Non-pigmented ciliary epithelial cell (primary cell): ENCODE data around the gene FRMD4A.

Experiments used
- DNase-seq: peaks from one replicate; pipeline ENCODE4 v3.0.0-alpha.2; 2010; ENCODE audit warnings: low read depth

FRMD4A gene

GRCh38 chr10:14014423-14014822, 316.3 kb downstream of the FRMD4A start:
- DNase-seq = no peak

- no peak for DNase-seq
Observed at GRCh38 chr10:14010769-14011574, 319.8 kb downstream of the FRMD4A start.

GRCh38 chr10:14010101-14010558, 320.6 kb downstream of the FRMD4A start:
- no peak for DNase-seq

DNA sequence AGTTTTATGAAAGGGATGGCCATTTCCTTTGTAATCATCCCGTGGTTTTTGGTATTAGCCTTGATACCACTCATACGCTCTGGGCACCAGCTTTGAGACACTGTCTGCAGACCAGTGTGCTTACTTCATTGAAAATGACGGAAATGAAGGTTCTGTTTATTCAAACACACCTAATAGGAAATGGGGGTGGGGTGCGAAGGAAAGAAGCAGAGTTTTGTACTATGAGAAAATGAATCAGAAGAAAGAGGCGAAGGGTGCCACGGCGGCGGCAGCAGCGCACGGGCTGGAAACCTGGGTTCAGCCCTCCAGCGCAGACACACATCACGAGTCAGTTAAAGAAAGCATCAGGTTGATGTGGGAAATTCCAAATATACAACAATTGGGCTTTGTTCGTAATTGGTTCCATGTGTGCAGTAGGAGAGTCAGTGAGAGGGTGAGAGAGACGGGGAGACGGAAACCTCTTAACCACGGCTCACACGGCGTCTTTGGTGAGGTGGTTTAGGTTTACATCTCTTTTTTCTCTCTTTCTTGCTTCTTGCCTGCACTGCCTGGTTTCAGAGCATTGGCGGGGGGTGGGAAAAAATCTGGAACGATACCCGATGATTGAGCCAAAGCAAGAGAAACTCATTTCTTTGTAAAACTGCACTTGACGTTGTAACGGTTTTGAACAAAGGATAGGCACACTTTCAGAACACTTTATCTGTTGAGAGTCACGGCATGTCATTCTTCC, 321.2 kb downstream of the FRMD4A start:
- DNase-seq = no peak

DNA sequence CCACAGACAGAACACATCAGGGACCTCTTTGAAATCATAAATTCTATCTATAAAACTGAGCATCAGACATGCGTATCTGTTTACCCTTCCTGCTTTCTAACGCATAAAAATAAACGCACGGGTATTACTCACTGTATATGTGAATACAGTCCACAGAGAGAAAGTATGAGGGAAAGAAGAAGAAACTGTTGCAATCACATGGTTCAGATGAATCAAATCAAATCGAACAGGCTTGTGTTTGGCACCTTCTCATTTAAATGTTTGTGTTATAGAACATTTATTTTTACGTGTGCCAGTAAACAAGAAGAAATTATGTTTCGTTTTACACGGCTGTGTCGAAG, 322.0 kb downstream of the FRMD4A start:
- no peak for DNase-seq

- no peak for DNase-seq
Observed at GRCh38 chr10:14004536-14004935, 326.2 kb downstream of the FRMD4A start.

DNA sequence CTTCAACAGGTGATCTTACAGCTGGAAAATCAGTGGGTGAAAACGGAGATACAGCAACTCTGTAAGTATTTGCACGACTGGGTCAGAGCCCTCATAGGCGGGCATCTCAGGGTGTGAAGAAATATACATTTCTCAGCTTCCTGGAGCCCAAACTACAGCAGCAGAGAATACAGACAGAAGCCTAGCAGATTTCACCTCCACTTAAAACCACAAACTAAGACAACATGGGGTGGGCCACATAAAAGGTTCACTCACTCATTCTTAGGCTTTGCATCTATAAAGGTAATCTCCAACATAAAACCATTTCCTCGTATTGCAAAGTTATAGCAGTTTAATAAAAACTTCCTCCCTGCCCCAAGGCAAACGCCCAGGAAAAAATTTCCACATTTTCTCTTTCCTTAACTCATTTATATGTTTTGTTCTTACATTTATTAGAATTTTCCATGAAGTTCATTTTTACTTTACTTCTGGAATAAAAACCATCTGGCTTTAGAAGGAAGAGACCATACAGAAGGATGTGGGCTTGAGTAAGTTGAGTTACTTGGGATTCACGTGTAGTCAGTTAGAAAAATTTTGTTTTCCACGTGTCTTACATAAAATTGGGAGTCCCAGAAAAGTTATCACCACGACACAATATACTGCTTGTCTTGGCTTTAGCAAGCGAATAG, 327.1 kb downstream of the FRMD4A start:
- no peak for DNase-seq

GRCh38 chr10:14001298-14002040, 329.3 kb downstream of the FRMD4A start:
- DNase-seq = no peak

DNA sequence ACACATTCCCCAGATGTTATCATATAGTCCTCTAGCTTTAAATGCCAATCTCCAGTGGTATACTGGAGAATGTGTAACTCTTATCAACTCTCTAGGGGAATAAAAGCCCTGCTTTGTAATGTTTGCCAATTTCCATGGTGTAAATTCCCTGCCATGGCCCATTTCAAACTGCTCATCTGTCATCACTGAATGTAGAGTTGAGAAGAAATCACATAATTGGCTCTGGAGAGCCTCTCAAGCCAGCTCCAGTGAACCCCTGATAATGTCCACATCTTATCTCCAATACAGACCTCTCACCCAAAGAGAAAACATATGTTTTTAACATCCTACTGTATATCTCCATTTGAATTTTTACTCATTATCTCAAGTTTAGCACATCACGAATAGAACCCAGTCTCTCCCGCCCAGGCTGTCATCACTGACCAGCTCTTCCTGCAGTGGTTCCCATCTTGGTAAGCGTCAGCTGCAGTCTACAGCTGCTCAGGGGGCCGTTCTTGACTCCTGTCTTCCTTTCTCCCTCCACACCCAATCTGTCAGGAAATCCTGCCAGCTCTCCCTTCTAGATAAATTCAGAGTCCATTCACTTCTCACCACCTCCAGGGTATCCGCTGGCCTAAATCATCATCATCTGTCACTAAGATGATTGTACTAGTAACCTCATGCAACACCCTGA, 332.4 kb downstream of the FRMD4A start:
- no peak for DNase-seq

DNA sequence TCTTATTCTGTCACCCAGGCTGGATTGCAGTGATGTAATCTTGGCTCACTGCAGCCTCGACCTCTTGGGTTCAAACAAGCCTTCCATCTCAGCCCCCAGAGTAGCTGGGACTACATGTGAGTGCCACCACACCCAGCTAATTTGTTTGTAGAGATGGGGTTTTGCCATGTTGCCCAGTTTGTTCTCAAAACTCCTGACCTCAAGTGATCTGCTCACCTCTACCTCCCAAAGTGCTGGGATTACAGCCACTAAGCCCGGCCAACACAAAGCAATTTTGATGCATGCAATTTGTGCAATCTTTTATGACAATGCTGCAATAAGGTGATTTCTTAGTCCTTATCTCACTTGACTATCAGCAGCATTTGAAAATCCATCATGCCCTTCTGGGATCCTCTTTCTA, 333.1 kb downstream of the FRMD4A start:
- DNase-seq = no peak

DNA sequence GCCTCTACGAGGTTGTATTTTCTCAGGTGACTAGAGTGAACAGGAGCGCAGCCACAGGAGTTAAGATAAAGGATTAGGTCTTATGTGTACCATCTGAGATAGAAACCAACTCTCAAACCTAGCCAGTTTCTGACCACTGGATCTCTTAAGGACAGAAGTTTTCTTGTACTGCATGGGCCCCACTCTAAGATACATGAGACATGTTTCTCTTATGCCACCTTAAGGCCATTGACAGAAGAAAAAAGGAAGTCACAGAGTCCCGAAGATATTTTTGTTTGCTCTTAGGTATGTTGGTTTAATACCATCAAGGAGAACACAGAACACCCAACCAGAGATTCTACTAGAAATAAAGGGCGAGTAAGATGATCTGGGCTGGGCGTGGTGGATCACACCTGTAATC, 335.8 kb downstream of the FRMD4A start:
- no peak for DNase-seq

DNA sequence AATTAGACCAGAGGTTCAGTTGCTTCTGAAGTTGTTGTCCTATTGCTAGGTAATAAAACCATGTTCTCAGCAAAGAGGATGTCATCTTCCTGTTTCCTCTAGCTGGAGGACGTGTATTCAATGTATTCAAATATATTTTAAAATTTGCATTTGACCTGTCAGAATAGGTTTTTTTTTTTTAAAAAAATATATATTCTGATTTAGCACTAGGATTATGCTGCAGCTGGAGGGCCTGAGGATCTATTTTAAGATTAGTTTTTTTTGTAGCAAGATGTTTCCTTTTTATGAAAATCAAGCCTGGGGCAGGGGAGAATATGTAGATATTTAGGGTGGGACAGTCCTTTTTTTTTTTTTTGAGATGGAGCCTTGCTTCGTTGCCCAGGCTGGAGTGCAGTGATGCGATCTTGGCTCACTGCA, 337.0 kb downstream of the FRMD4A start:
- no peak for DNase-seq

- DNase-seq = no peak
Observed at GRCh38 chr10:13993169-13993568, 337.6 kb downstream of the FRMD4A start.

GRCh38 chr10:13991353-13991752, 339.4 kb downstream of the FRMD4A start:
- DNase-seq = no peak

- no peak for DNase-seq
Observed at GRCh38 chr10:13990946-13991345, 339.8 kb downstream of the FRMD4A start.

GRCh38 chr10:13990392-13990805, 340.3 kb downstream of the FRMD4A start:
- no peak for DNase-seq

DNA sequence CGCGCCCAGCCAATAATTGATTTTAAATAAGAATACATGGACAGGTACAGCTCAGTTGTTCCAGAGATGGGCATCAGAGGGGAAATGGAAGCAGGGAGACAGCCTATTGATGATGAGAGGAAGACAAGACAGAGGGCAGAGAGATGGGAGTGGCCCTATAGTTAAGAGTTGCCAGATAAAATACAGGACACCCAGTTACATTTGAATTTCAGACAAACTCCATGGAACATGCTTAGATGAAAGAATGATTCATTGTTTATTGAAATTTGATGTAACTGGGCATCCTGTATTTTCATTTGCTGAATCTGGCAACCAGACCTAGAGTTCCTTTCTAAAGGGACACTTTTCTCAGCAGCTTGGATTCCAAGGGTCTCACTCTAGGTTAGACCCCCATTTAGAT, 341.1 kb downstream of the FRMD4A start:
- no peak for DNase-seq

- DNase-seq = no peak
Observed at GRCh38 chr10:13987446-13987845, 343.3 kb downstream of the FRMD4A start.

GRCh38 chr10:13984647-13985155, 346.0 kb downstream of the FRMD4A start:
- no peak for DNase-seq

- no peak for DNase-seq
Observed at GRCh38 chr10:13983035-13983434, 347.7 kb downstream of the FRMD4A start.

- DNase-seq = peak; percentile 68
Observed at GRCh38 chr10:13978533-13979115, 352.1 kb downstream of the FRMD4A start.
